Neural progenitor cell (in vitro differentiated cells): ENCODE results near the gene FEM1B.

ENCODE experiments used
- CTCF ChIP-seq: fragments of 200-600 bp; sonication (generic); IDR thresholded peaks from 2 replicates; pipeline ENCODE4 v1.5.1; 2017; ENCODE audit warnings: antibody characterized with exemption, mild to moderate bottlenecking
- EZH2 ChIP-seq: fragments of 200-600 bp; sonication (generic); IDR thresholded peaks from 2 replicates; pipeline ENCODE4 v1.6.1; 2017; ENCODE audit warnings: antibody characterized with exemption, mild to moderate bottlenecking, moderate library complexity
- EZH2phosphoT487 ChIP-seq: fragments of 200-600 bp; sonication (generic); IDR thresholded peaks from 2 replicates; pipeline ENCODE4 v1.6.1; 2017; ENCODE audit warnings: antibody characterized with exemption

GRCh38 chr15:68307131-68307928 lies 29.8 kb downstream of the FEM1B start:
- TF ChIP-seq CTCF (no peak), EZH2 (no peak), EZH2phosphoT487 (no peak)
